ENCODE results near the gene KRTAP10-2.

Gene KRTAP10-2

DNA sequence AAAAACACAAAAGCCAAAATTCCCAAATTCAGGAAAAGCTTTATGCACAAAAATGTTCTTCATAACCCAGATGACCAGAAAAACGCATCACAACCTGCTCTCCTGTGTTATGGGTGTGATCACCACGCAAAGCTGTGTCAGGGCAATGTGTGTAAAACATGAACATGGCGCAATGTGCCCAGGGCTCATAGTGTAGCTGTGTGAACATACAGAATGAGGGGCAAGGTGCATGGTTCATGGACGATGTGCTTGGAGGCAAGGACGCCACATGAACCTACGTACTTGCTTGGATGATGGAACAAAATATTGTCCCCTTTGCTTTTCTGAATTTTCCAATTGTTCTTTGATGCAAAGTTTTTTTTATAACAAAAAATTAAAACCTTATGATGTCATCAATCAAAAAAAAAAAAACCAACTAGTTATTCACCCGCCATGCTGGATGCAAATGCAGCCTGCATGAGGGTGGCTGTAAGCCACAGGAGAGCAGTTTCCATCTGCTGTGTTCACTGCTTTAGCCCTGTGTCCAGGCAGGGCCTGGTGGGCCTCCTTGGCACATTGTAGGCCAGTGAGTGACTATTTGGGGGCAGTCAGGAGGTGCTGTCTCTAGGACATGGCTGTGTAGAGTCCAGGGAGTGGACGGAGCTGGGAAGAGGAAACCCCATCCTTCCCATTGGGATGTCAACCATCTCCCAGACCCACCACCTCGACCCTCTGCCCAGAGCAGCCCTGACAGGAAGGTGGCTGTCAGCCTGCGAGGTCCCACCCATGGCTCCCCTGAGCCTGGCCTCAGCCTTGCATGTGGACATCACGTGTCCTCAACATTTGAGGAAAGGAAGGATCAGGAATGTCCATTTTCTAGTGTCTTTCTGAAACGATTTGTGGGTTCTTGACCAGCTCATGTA is 25.0 kb downstream of the KRTAP10-2 start:
- Histone ChIP-seq H3K4me3 (no peak overlapping the region), H3K9ac (no peak overlapping the region), H4K20me1 (no peaks in the 10 kb centered on the region), H3K4me2 (no peak overlapping the region), H3K9me3 (peaks cover 25% of the 10 kb centered on the region), H3K4me1 (no peaks in the 10 kb centered on the region), H3K36me3 (no peaks in the 10 kb centered on the region), H3K27ac (no peak overlapping the region), H3K27me3 (no peaks in the 10 kb centered on the region)
- no peak for TF ChIP-seq Cebpa-rat (IDR thresholded peaks at IDR 0.05)

DNA sequence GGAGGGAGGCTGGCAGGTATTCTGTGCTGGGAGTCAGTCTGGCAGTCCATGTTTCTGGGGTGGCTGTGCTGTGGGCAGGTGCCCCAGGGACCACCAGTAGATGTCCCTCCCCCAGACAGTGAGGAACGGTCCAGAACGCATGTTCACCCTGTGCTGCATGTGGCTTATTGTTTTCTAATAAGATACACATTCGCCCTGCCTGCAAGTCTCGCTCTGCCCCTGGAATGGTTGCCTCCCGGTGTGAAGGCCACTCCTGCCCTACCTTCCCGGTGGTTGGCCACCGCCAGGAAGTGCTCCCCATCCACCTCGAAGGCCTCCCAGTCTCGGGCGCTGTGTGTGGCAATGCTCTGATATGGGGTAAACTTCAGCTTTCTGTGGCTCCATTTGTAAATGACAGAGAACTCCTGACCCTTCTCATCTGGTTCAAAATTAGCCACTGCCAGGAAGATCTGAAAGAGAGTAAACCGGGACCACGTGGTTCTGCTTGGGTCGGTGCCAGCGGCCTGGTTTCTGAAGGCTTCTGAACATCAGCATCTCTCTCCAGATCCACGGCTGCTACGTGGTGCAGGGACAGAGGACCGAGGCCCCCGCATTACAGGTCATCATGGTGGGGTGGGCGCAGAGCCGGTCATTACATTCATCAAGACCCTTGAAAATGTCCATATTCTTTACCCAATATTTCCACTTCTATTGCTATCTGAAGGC is 25.8 kb downstream of the KRTAP10-2 start:
- Histone ChIP-seq H3K27ac (no peak overlapping the region), H3K9ac (no peak overlapping the region), H3K36me3 (no peaks in the 10 kb centered on the region), H3K27me3 (no peaks in the 10 kb centered on the region), H3K4me1 (no peaks in the 10 kb centered on the region), H3K4me3 (no peak overlapping the region), H3K4me2 (no peak overlapping the region), H3K9me3 (peaks cover 25% of the 10 kb centered on the region), H4K20me1 (no peaks in the 10 kb centered on the region)
- TF ChIP-seq Cebpa-rat (IDR thresholded peaks at IDR 0.05) = no peak

GRCh38 chr21:44524414-44525371 is 26.6 kb downstream of the KRTAP10-2 start:
- Histone ChIP-seq H3K9me3 (peaks cover 27% of the 10 kb centered on the region), H3K36me3 (no peaks in the 10 kb centered on the region), H3K27me3 (no peaks in the 10 kb centered on the region), H3K4me1 (no peaks in the 10 kb centered on the region), H3K4me2 (no peak overlapping the region), H3K27ac (no peak overlapping the region), H4K20me1 (no peaks in the 10 kb centered on the region), H3K4me3 (no peak overlapping the region), H3K9ac (no peak overlapping the region)
- no peak for TF ChIP-seq Cebpa-rat (IDR thresholded peaks at IDR 0.05)

- H3K4me3 ChIP-seq = no peak overlapping the region
- no peaks in the 10 kb centered on the region for H4K20me1 ChIP-seq
- no peak overlapping the region for H3K9ac ChIP-seq
- peaks cover 29% of the 10 kb centered on the region for H3K9me3 ChIP-seq
- no peaks in the 10 kb centered on the region for H3K4me1 ChIP-seq
- H3K27ac ChIP-seq = no peak overlapping the region
- TF ChIP-seq Cebpa-rat (IDR thresholded peaks at IDR 0.05) = no peak
- H3K36me3 ChIP-seq = no peaks in the 10 kb centered on the region
- H3K27me3 ChIP-seq = no peaks in the 10 kb centered on the region
- no peak overlapping the region for H3K4me2 ChIP-seq
Observed at GRCh38 chr21:44523567-44524413, 27.5 kb downstream of the KRTAP10-2 start.

- H3K27ac ChIP-seq = no peak overlapping the region
- no peak overlapping the region for H3K4me2 ChIP-seq
- no peaks in the 10 kb centered on the region for H3K27me3 ChIP-seq
- no peak for TF ChIP-seq Cebpa-rat (IDR thresholded peaks at IDR 0.05)
- H3K4me1 ChIP-seq = no peaks in the 10 kb centered on the region
- no peak overlapping the region for H3K4me3 ChIP-seq
- H3K36me3 ChIP-seq = no peaks in the 10 kb centered on the region
- H3K9ac ChIP-seq = no peak overlapping the region
- no peaks in the 10 kb centered on the region for H4K20me1 ChIP-seq
- H3K9me3 ChIP-seq = peaks cover 29% of the 10 kb centered on the region
Observed at GRCh38 chr21:44522753-44523204, 28.5 kb downstream of the KRTAP10-2 start.

GRCh38 chr21:44521928-44522752 is 29.2 kb downstream of the KRTAP10-2 start:
- H3K4me1 ChIP-seq = no peaks in the 10 kb centered on the region
- H3K9ac ChIP-seq = no peak overlapping the region
- H3K4me2 ChIP-seq = no peak overlapping the region
- H3K27me3 ChIP-seq = no peaks in the 10 kb centered on the region
- no peak overlapping the region for H3K4me3 ChIP-seq
- no peak for TF ChIP-seq Cebpa-rat (IDR thresholded peaks at IDR 0.05)
- H3K9me3 ChIP-seq = peaks cover 29% of the 10 kb centered on the region
- H3K27ac ChIP-seq = no peak overlapping the region
- H4K20me1 ChIP-seq = no peaks in the 10 kb centered on the region
- no peaks in the 10 kb centered on the region for H3K36me3 ChIP-seq

DNA sequence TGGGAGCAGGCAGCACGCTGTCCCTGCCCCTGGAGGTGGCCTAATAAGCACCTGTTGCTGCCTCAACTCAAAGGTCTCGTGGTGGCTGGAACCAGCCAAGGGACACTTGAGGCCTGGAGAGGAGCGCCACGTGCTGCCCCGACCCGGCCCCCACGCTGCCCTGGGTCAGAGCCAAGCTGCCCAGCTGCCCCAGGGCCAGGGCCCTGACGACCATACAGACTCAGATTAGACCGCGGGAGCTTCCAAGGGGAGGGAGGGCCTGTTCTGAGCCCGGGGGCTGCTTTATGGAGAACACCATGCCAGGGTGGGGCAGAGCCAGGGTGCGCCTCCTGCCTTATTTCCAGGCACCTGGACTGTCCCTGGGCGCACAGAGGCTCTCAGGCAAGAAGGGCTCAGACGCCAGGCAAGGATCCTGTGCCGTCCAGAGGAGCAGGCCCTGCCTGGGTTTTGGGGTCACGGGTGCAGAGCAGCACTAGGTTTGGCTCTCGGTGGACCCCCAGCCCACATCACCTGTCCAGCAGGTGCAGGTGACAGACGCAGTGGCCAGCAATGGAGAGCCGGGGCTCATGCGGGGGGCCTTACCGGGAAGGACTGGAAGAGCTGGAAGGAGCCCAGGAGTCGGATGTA is 29.9 kb downstream of the KRTAP10-2 start:
- H3K36me3 ChIP-seq = no peaks in the 10 kb centered on the region
- H3K9ac ChIP-seq = no peak overlapping the region
- H3K27me3 ChIP-seq = no peaks in the 10 kb centered on the region
- H3K4me3 ChIP-seq = no peak overlapping the region
- H4K20me1 ChIP-seq = no peaks in the 10 kb centered on the region
- H3K27ac ChIP-seq = no peak overlapping the region
- no peak overlapping the region for H3K4me2 ChIP-seq
- H3K9me3 ChIP-seq = peaks cover 29% of the 10 kb centered on the region
- TF ChIP-seq Cebpa-rat (IDR thresholded peaks at IDR 0.05) = no peak
- no peaks in the 10 kb centered on the region for H3K4me1 ChIP-seq
